Left lung (tissue), 10 donors: Measurements from ENCODE around the gene GIMAP5. TPM values are rescaled to one million over a fixed set of nuclear protein-coding genes. Genes with fewer than 3 reads are reported as not detected.

Experiments used
- ATAC-seq: fragments of 200-7000 bp; cut with Tn5 transposase; one replicate; pipeline ENCODE4 v1.9.1; 2020; ENCODE audit warnings: moderate library complexity
- DNase-seq, 4 donors: peaks; one replicate each; pipeline ENCODE4 v3.0.0-alpha.2; 2013 to 2020
- H3K27ac ChIP-seq, 2 donors: fragments of 200-600 bp; sonication (generic) in 1 of 2; one replicate each; pipeline versions ENCODE4 v1.5.0 to v1.8.0; 2020 to 2021
- H3K27me3 ChIP-seq, 2 donors: fragments of 200-600 bp; sonication (generic) in 1 of 2; one replicate each; pipeline versions ENCODE4 v1.5.0 to v1.8.0; 2020 to 2021
- H3K36me3 ChIP-seq, 2 donors: fragments of 200-600 bp; sonication (generic) in 1 of 2; one replicate each; pipeline versions ENCODE4 v1.5.0 to v1.8.0; 2020 to 2021
- H3K4me1 ChIP-seq, 2 donors: fragments of 200-600 bp; one replicate each; pipeline ENCODE4 v1.8.0; 2021
- H3K4me3 ChIP-seq, 2 donors: fragments of 200-600 bp; sonication (generic) in 1 of 2; one replicate each; pipeline versions ENCODE4 v1.5.0 to v1.8.0; 2020 to 2021; ENCODE audit warnings: mild to moderate bottlenecking in 1 of 2
- H3K9me3 ChIP-seq, 2 donors: fragments of 200-600 bp; sonication (generic) in 1 of 2; one replicate each; pipeline versions ENCODE4 v1.5.0 to v1.8.0; 2020 to 2021
- CTCF ChIP-seq, 2 donors: fragments of 200-600 bp; sonication (generic) in 1 of 2; IDR thresholded peaks; one replicate each; pipeline versions ENCODE4 v1.5.0 to v1.8.0; 2021; ENCODE audit warnings: antibody characterized with exemption in 2 of 2
- intact Hi-C, 2 donors: fragments of 100-400 bp; cut with DNase I; formaldehyde crosslinking; loops; one replicate each; pipeline versions ENCODE4 v1.11.2 to v1.14.2; 2022
- polyA plus RNA-seq, 6 donors: library from polyadenylated mRNA; unstranded; fragments of 120-200 nt; gene quantifications; one replicate each; pipeline ENCODE4 v1.2.1, GENCODE V29; 2013; ENCODE audit not compliant: insufficient read length in 6 of 6
- total RNA-seq, 2 donors: library from RNA; stranded (reverse); fragmentation: NEBNext Ultra II Directional; extraction: Animal tissue kit (Norgen Biotek cat#: 25700); gene quantifications; one replicate each; pipeline ENCODE4 v1.2.1, GENCODE V29; 2021
- donor health status: DM: no; HTN: yes; CAD: no.
- donor health status: DM: no; HTN: no; CAD: no.

GIMAP5 gene
- total and polyA plus RNA-seq, 8 donors, result 9.8 to 37.8 (median 16.9) TPM

DNA sequence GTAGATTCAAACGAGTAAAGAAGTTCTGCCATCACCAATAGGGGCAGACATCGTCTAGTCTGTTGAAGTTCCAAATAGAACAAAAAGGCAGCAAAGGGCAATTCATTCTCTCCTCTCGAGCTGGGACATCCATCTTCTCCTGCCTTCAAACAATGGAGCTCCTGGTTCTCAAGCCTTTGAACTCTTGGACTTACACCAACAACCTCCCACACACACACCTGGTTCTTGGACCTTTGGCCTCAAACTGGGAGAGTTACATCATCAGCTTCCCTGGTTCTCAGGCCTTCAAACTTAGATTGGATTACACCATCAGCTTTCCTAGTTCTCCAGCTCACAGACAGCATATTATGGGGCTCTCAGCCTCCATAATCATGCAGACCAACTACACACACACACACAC lies 9.8 kb upstream of the GIMAP5 start:
- Histone ChIP-seq H3K36me3 (peaks cover 0 to 5% of the 10 kb centered on the region in 2 donors), H3K4me1 (peaks cover 0 to 10% of the 10 kb centered on the region in 2 donors), H3K27ac (no peak overlapping the region), H3K27me3 (no peaks in the 10 kb centered on the region), H3K9me3 (peaks cover 0 to 21% of the 10 kb centered on the region in 2 donors), H3K4me3 (no peak overlapping the region)
- DNase-seq (no peak), ATAC-seq (no peak)
- TF ChIP-seq CTCF (IDR thresholded peaks at IDR 0.05), result no peak
- intact Hi-C loops, result no loop called here

DNA sequence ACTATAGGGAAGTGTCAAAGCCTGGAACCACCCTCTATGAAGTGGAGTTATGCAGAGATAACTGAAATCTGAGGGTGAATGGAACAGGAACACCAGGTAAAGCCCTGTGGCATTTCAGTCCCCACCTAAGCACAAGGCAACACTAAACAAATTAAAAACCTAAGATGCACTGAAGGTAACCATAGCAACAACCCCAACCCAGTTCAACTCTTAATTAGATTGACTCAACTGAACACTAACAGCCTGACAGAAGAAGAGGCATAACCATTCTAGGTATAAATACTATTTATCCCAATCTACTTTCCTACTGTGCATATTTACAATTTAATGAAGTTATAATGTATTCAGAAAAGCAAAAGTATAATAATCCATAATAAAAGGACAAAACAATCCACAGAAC lies 9.2 kb upstream of the GIMAP5 start:
- no peaks in the 10 kb centered on the region for H3K36me3 ChIP-seq
- peaks cover 0 to 5% of the 10 kb centered on the region in 2 donors for H3K4me1 ChIP-seq
- no peak for ATAC-seq
- no peak for TF ChIP-seq CTCF (IDR thresholded peaks at IDR 0.05)
- no peaks in the 10 kb centered on the region for H3K27me3 ChIP-seq
- no peak overlapping the region for H3K27ac ChIP-seq
- DNase-seq, result no peak
- no peak overlapping the region for H3K4me3 ChIP-seq
- intact Hi-C loops, result no loop called here
- H3K9me3 ChIP-seq, result peaks cover 0 to 21% of the 10 kb centered on the region in 2 donors

DNA sequence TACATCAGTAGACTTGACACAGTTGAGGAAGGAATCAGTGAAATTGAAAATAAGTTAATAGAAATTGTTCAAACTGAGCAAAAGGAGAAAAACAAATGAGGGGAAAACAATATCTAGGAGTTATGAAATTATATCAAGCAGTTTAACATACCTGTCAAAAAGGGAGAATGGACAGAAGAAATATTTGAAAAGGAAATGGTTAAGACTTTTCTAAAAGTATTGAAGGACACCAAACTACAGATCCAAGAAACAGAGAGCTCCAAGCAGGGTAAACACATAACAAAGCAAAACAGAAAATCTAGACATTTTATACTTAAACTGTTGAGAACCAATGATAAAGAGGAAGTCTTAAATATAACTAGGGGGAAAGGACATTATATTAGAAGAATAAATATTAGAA lies 8.6 kb upstream of the GIMAP5 start:
- H3K36me3 ChIP-seq, result no peaks in the 10 kb centered on the region
- H3K27ac ChIP-seq, result no peak overlapping the region
- H3K27me3 ChIP-seq, result no peaks in the 10 kb centered on the region
- ATAC-seq (no peak), DNase-seq (no peak)
- H3K4me1 ChIP-seq, result peaks cover 0 to 2% of the 10 kb centered on the region in 2 donors
- no peak for TF ChIP-seq CTCF (IDR thresholded peaks at IDR 0.05)
- H3K9me3 ChIP-seq, result peaks cover 0 to 21% of the 10 kb centered on the region in 2 donors
- no peak overlapping the region for H3K4me3 ChIP-seq
- intact Hi-C loops, result no loop called here

- no peak for TF ChIP-seq CTCF (IDR thresholded peaks at IDR 0.05)
- H3K27me3 ChIP-seq, result no peaks in the 10 kb centered on the region
- H3K9me3 ChIP-seq, result peaks cover 0 to 18% of the 10 kb centered on the region in 2 donors
- intact Hi-C loops, result no loop called here
- ATAC-seq (no peak), DNase-seq (no peak)
- H3K27ac ChIP-seq, result no peak overlapping the region
- peaks cover 0 to 8% of the 10 kb centered on the region in 2 donors for H3K4me1 ChIP-seq
- no peaks in the 10 kb centered on the region for H3K36me3 ChIP-seq
- H3K4me3 ChIP-seq, result no peak overlapping the region
These were observed 5.3 kb upstream of the GIMAP5 start for GRCh38 chr7:150731916-150732315.

GRCh38 chr7:150732786-150733481 lies 4.3 kb upstream of the GIMAP5 start:
- peaks cover 0 to 10% of the 10 kb centered on the region in 2 donors for H3K9me3 ChIP-seq
- no peak overlapping the region for H3K27ac ChIP-seq
- ATAC-seq (no peak), DNase-seq (no peak)
- no peak overlapping the region for H3K4me3 ChIP-seq
- TF ChIP-seq CTCF (IDR thresholded peaks at IDR 0.05), result no peak
- no peaks in the 10 kb centered on the region for H3K36me3 ChIP-seq
- intact Hi-C loops, result no loop called here
- no peaks in the 10 kb centered on the region for H3K27me3 ChIP-seq
- peaks cover 0 to 11% of the 10 kb centered on the region in 2 donors for H3K4me1 ChIP-seq
